CD4-positive, alpha-beta T cell treated with Interleukin-17A for 4 hours (primary cell): ENCODE data around the gene RB1.
"Not testable (repeated sequence)": the region's sequence is repeated elsewhere in the genome, so short reads cannot be mapped to it uniquely, and the experiment has no call there.

Experiments
- DNase-seq: peaks from one replicate; pipeline ENCODE4 v3.0.0-alpha.2; 2020; ENCODE audit warnings: mixed read lengths

Gene RB1

DNA sequence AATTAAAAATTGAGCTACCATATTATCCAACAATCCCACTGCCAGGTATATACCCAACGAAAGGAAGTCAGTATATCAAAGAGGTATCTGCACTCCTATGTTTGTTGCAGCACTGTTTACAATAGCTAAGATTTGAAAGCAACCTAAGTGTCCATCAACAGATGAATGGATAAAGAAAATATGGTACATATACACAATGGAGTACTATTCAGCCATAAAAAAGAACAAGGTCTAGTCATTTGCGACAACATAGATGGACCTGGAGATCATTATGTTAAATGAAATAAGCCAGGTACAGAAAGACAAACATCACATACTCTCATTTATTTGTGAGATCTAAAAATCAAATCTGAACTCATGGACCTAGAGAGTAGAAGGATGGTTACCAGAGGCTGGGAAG lies 52.0 kb downstream of the RB1 start:
- not testable (repeated sequence) for DNase-seq

DNA sequence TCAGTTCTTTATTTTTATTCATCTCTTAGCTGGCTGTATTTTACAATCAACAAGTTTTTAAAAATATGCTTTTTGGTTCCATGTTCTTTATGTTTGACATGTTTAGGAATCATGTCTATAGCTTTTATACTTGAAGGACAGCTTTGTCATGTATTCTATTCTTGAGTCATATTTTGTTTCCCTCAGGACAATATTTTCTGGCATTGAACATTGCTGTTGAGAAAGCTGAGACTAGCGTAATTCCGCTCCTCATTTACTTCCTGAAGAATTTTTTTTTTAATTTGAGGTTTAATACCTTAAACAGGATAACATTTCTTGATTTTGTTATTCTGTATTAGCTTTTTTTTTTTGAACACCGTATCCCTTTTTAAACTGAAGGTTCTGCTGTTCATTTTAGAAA lies 53.2 kb downstream of the RB1 start:
- DNase-seq = no peak

DNA sequence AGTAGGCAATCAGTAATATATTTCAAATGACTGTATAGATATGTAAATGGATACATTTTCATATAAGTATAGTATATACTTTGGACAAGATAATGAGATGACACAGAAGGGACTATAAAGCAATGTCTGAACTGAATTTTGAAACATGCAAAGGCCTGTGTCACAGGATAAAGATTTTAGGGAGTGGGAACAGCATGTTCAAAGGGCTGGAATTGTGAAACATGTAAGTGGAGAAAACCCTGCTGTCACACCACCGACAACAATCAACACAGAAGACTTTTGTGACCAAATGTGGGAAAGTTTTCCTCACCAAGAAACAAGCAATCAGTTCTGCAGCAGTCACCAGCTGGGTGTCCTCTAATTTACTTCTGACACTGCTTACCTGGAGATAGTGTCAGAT lies 66.4 kb downstream of the RB1 start:
- no peak for DNase-seq

DNA sequence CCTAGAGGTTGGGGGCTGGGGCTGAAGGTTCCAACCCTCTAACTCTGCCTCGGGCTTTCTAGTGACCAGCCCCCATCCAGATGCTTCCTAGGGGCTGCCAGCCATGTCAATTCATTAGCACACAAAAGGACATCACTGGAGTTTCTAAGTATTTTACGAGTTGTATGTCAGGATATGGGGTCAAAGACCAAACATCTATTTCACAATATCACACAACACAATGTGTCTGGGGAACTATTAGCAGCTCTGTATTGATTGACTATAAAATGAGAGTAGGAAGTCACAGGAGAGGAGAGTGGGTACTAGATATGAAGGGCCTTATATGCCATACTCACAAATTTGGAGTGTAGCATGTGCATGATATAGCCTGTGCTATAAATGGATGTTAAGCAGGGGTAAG lies 67.3 kb downstream of the RB1 start:
- no peak for DNase-seq

DNA sequence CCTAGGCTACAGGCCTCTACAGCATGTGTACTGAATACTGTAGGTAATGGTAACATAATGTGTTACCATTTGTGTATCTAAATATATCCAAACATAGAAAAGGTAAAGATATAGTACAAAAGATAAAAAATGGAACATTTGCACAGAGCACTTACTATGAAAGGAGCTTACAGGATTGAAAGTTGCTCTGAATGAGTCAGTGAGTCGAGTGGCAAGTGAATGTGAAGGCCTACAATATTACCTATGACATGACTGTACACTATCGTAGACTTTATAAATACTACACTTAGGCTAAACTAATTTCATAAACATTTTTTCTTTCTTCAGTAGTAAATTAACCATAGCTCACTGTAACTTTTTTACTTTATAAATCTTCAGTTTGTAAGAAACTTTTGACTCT lies 74.3 kb downstream of the RB1 start:
- DNase-seq = no peak

DNA sequence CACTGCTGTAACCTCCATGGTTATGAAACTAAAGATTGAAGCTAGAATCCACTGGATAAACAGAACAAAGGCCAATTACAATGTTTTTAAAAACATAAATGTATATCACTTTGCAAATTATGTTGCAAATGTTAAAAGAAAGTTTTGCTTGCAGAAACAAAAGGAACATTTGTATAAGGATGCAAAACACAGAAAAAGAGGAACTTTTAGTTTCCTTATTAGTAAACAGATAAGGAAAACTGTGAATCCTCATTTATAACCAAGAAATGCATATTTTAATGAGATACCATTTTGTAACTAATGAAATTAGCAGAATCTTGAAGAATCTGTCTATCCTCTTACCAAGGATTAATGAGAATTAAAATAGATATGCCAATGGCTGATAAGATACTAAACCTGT lies 77.0 kb downstream of the RB1 start:
- DNase-seq = no peak

DNA sequence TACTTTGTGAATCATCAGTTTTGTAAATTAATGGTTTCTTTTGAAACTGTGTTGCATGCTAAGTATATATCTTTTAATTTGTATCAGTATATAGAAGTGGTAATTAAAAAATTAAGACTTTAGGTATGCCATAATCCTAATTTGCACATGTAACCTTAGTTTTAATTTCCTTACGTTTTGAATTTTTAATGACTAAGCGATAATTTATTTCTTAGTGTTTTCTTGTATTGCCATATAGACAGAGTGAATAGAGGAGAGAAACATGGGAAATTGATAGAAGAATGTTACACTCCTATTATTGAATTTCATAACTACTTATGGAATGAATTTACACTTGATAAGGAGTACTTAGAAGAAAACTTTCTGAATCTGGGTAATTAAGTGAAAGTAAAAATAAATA lies 79.8 kb downstream of the RB1 start:
- DNase-seq = no peak

DNA sequence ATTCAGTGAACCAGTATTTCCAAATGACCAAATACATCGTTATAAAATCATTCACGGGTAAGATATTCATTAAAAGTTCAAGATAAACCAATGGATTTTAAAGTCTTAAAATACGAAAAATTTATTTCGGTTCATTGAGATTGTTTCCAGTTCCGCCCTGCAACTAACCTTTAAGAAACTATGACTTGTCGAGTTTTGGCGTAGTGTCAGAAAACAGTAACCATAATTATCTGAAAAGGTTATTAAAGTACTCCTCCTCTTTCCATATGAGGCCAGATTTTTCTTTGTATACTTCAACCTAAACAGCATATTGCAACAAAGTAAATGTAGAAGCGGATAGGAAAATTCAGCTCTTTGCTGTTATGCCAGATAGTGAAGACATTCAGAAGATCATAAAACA lies 83.3 kb downstream of the RB1 start:
- no peak for DNase-seq

DNA sequence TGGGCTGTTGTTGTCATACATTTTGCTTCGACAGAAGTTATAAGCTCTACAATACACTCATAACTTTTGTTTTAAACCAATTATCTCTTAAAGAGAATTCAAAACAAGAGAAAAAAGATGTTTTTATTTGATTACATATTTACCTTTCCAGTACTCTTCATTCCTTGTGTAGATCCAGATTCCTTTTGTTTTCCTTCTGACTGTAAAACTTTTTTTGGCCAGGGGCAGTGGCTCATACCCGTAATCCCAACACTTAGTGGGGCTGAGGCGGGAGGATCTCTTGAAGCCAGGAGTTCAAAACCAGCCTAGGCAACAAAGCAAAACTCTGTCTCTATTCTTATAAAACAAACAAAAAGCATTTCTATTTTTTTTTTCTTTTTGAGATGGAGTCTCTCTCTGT lies 87.7 kb downstream of the RB1 start:
- DNase-seq = no peak

DNA sequence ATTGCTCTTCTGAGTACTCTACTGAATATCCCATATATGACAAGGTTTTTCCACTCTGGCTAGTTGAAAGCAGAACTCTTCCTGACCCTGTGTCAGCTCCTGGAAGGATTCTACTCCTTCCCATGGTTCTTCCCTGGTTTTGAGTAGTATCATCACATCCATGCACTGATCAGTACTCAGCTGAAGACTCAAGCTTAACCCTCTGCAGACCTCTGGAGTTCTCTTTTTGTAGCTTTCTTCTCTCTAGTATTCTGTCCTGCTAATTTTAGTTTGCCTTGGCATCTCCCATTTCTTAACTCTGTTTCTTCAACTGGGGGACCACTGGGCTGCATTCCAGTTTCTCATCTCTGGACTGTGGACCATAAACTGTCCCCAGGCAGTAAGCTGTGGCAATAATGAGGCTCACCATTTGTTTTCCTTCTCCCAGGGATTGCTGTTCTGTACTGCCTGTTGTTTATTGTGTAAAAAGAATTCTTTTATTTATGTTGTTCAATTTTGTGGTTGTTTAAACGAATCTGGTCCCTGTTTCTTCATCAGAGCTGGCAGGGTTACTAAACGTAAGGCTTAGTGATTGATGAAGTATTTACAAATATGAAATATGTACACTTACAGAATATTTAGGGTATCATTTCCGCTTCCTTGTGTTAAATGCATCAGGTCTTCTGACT lies 89.6 kb downstream of the RB1 start:
- DNase-seq = no peak

DNA sequence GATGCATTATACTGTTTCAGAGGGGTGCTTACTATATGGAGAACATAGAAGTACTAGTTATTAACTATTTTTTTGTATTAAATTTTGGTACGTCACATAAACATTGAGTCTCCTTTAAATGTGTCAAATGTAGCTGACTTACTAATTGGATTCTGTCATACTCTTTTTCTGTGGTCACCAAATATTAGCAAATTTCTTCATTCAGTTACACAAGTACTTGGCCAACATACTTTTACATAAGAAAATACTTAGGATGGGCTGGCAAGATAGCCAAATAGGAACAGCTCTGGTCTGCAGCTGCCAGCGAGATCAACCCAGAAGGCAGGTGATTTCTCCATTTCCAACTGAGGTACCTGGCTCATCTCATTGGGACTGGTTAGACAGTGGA lies 90.1 kb downstream of the RB1 start:
- no peak for DNase-seq

DNA sequence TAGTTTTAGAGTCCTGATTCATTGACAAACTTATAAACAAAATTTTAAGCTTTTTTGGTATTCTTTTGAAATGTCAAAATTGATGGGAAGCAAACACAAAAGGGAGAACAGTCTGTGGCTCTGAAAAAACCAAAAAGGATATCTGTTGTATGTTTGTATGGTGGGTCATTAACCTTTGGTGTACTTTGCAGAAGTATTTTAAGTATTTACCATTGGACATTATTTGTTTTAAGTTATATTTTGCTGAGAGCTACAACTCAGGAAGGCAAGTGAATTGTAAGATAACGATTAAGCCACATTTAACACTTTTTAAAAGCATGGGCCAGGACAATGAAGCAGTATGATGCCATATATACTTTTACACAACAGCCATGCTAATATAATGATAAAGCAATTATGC lies 94.2 kb downstream of the RB1 start:
- no peak for DNase-seq

DNA sequence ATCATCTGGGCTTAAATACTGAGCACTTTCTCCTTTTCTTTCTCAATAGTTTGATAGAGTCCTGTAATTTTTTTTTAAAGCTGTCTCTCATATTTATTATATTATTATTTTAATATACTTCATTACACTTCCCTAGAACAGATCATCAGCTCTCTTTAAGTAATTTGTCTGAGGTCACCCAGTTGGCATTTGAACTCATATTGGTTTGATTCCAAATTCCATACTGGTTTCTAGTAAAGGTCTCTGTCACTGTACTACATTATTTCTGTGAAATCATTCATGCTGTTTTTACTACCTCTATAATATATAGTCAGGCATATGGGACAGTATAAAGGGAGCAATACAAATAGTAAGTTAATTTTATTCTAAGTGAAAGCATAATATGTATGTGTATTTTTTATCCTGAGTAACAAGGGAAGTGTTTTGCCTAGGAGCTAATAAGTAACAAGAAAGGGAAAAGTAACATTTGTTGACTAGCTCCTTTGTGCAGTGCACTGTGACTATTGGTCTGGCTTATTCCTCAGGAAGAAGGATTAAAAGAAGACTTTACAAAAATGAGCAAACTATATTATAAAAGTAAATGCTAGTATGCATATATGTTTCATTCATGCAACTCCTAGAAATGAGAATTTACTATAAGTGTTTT lies 95.0 kb downstream of the RB1 start:
- DNase-seq = no peak

DNA sequence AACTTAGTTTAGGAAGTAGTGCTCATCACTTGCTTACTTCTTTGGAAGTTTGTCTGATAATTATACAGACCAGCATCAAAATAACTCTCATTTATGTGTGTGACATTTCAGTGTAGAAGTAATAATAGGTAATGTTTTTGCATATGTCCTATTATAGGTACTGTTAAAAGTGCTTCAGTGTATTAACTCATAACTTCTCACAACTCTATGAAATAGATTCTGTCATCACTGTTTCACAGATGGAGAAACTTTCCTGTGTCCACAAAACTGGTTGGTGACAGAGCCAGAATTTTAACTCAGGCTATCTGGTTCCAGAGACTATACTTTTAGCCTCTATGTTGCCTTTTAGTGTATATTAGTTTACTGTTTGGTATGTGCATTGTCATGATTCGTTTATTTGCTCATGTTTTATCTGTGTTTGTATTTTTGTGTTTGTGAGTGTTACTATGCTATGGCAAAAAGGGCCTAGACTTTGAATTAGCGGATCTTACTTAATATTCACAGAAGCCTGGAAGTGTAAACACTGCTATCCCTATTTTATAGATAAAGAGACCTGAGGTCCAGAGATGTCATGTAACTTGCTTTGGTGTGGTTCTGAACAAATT lies 96.6 kb downstream of the RB1 start:
- DNase-seq = no peak

DNA sequence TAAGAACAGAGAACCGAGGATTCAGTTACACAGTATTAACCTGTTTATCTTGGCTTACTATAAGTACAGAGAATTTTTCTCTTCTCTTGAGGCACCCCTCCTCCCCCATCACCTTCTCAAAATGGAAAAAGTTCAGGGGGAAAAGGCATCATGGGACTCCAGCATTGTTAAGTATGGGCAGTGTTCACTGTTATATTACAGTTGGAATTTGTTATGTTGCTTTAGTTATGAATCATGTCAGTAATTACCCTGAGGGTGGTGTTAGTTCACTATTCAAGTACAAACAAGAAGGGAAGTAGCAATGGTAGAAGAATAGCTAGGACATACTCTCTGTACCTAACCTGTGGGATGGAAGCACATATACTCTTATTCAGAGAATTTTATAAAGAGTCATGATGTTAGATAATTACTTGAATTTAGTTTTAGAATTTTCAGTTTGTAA lies 97.3 kb downstream of the RB1 start:
- DNase-seq = no peak

DNA sequence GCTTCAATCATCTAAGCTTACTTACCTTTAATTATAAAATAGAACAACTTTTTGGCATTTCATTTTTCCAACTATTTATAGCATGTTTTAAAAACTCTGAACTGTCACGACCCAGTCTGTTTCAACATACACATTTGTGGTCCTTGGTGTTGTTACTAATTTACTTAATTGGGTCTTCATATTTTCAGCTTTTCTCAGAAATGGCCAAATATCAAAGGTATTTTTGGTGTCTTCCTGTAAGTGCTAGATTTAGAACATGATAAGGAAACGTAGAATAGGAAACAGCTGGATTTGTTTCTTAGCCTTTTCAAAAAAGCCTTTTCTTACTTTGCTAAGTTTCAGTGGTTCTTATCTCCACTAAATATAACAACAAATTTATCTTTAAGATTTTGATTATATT lies 97.9 kb downstream of the RB1 start:
- no peak for DNase-seq

DNA sequence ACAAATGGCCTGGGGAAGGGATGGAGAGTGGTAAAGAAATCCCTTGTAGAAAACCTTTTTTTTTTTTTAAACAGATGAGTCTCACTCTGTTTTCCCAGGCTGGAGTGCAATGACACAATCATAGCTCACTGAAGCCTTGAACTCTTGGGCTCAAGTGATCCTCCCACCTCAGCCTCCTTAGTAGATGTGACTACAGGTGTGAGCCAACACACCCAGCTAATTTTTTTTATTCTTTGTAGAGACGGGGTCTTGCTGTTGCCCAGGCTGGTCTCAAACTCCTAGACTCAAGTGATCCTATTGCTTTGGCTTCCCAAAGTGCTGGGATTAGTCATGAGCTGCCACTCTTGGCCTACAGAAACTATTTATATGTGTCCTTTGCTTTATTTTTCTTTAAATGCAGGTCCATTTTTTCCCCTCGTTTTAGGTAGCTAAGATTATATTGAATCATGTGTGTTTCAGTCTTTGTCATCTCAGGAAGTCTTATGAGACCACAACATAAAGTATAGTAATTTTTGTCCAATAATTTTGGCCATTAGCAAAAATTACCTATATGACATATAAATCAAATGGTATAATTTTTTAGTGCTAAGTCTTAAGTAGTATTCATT lies 98.9 kb downstream of the RB1 start:
- peak; percentile 10 for DNase-seq

DNA sequence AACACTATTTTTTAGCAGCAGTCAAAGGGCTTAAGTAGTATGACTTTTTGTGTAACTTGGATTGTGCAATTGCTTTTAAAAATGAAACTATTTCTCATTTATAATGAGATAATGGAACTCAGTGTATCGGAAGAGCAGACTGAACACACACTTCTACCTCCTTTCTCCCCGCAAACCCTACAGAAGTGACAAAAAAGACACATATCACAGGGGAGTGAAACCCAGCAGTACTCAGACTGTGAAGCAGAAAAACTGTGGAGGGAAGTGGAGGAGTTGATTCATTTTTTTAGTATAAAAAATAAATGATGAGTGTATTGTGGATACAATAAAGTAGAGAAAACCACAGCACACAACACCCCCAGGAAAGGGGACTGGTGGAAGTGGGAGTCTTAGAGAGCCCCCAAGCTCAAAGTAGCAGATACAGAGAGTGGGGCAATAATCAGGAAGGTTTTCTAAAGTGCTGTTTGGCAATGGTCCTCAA lies 99.6 kb downstream of the RB1 start:
- peak; percentile 22 for DNase-seq

DNA sequence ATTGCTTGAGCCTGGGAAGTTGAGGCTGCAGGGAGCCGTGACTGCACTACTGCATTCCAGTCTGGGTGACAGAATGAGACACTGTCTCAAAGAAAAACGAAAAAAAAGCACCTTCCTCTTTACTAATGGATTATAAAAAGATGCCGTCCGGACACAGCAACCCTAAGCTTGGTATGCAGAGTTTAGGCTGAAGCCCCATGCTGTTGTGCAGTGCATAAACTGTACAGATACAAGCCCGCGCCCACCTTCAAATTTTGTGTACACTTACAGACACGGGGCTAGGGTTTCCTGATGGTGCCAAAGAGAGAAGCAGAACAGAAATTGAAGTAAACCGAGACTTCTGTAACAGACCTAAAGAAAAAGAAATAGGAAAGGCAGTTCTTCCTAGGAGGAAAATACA lies 100.4 kb downstream of the RB1 start:
- DNase-seq = no peak

DNA sequence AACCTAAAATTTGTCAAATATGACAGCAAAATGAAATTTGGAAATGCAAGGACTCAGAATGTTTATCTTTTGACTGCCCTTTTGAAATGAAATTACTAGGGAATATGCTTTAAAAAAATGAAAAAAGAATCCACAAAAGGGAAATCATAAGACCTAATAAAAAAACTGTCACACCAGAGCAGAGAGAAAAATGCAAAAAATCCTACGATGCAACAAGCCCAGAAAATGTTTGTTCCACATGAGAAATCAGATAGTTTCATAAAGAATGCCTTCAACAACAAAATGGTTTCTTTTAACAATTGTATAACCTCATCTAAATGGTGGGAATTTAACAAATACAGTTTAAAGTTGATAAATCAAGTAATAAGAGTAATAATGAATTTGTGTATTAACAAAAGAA lies 101.4 kb downstream of the RB1 start:
- DNase-seq = no peak

DNA sequence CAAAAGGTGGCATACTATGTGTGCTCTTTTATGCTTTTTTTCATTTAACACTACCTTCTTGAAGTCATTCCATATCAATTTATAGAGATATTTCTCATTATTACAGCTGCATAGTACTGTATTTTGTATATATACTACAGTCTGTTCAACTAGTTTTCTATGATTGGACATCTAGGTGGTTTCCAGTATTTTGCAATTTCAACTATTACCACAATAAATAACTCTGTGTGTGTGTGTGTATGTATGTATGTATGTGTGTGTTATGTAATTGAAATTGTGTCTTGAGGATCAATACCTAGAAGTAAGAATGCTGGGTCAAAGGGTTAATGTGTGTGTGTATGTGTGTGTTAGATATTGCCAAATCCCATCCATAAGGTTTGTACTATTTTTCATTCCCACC lies 102.3 kb downstream of the RB1 start:
- DNase-seq = no peak

DNA sequence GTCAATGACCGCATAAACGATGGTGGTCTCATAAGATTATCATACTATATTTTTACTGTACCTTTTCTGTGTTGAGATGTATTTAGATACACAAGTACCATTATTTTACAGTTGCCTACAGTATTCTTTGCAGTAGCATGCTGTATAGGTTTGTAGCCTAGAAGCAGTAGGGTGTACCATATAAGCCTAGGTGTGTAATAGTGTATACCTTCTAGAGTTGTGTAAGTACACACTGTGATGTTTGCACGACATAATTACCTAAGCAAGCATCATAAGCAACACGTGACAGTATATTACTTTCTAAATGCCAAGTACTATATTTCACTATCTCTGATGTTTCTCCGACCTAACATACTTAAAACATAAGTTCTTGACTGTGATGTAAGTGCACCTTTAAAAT lies 106.6 kb downstream of the RB1 start:
- DNase-seq = no peak

DNA sequence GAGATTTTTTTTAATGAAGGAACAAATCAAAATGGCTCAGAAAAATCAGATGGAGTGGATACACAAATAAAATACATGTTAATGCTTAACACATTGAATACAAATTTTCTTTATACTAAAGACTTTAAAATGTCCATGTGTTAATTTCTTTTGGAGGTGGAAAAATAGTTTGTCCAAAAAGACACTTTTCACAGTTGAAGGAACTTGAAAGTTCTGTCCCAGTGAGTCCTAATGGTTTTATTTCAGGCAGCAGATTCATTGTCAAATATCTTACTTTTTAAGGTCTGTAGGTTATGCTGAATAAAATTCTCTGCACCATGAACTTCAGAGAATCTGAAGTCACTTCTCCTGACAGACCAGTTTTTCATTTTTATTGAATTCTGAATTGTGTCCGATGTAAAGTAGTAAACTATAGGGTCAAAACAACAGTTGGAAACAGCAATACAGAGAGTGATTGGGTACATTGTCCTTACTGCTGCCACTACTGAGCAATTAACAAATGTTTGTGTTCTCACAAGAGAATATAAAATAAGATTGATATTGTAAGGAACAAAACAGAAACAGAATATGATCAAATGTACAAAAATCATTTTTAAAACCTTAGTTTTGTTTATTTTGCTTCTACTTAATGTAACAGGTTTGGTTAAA lies 107.7 kb downstream of the RB1 start:
- DNase-seq = no peak
